Hepatocyte (in vitro differentiated cells): ENCODE data around the gene SSR3. TPM values are rescaled to one million over a fixed set of nuclear protein-coding genes. Genes with fewer than 3 reads are reported as not detected.

Experiments
- DNase-seq: peaks from one replicate; pipeline ENCODE4 v3.0.0-alpha.2; 2016; ENCODE audit warnings: low spot score
- H2AFZ ChIP-seq: fragments of 200-600 bp; sonication (generic); 2 replicates; pipeline ENCODE4 v1.6.0; 2016; ENCODE audit warnings: antibody characterized with exemption, mild to moderate bottlenecking
- H3K27ac ChIP-seq: fragments of 200-600 bp; sonication (generic); 2 replicates; pipeline ENCODE4 v1.5.1; 2016; ENCODE audit warnings: mild to moderate bottlenecking
- H3K27me3 ChIP-seq: fragments of 200-600 bp; sonication (generic); 2 replicates; pipeline ENCODE4 v1.6.1; 2016
- H3K36me3 ChIP-seq: fragments of 200-600 bp; sonication (generic); replicated peaks from 2 replicates; pipeline ENCODE4 v1.5.1; 2016; ENCODE audit warnings: low read depth; ENCODE audit not compliant: insufficient read depth
- H3K4me1 ChIP-seq: fragments of 200-600 bp; sonication (generic); 2 replicates; pipeline ENCODE4 v1.5.1; 2016; ENCODE audit warnings: mild to moderate bottlenecking, moderate library complexity; ENCODE audit not compliant: insufficient read depth
- H3K4me2 ChIP-seq: fragments of 200-600 bp; sonication (generic); 2 replicates; pipeline ENCODE4 v1.6.0; 2016
- H3K4me3 ChIP-seq: fragments of 200-600 bp; sonication (generic); 2 replicates; pipeline ENCODE4 v1.5.1; 2016; ENCODE audit warnings: mild to moderate bottlenecking
- H3K79me2 ChIP-seq: fragments of 200-600 bp; sonication (generic); 2 replicates; pipeline ENCODE4 v1.6.0; 2017; ENCODE audit warnings: mild to moderate bottlenecking
- H3K9me2 ChIP-seq: fragments of 200-600 bp; sonication (generic); replicated peaks from 2 replicates; pipeline ENCODE4 v1.6.0; 2017; ENCODE audit warnings: mild to moderate bottlenecking; ENCODE audit not compliant: insufficient read depth
- H3K9me3 ChIP-seq: fragments of 200-600 bp; sonication (generic); 2 replicates; pipeline ENCODE4 v1.5.1; 2016; ENCODE audit warnings: low read depth, mild to moderate bottlenecking
- H4K20me1 ChIP-seq: fragments of 200-600 bp; sonication (generic); 2 replicates; pipeline ENCODE4 v1.6.0; 2016; ENCODE audit warnings: mild to moderate bottlenecking; ENCODE audit not compliant: insufficient read depth, poor library complexity, severe bottlenecking
- CTCF ChIP-seq: fragments of 200-600 bp; sonication (generic); IDR thresholded peaks from 2 replicates; pipeline ENCODE4 v1.5.1; 2016; ENCODE audit warnings: antibody characterized with exemption, mild to moderate bottlenecking; ENCODE audit not compliant: poor library complexity
- EZH2 ChIP-seq: fragments of 200-600 bp; sonication (generic); IDR thresholded peaks from 2 replicates; pipeline ENCODE4 v1.6.1; 2016; ENCODE audit warnings: antibody characterized with exemption, mild to moderate bottlenecking, borderline replicate concordance
- EZH2phosphoT487 ChIP-seq: fragments of 200-600 bp; sonication (generic); IDR thresholded peaks from one replicate; pipeline ENCODE4 v1.6.1; 2018; ENCODE audit warnings: antibody characterized with exemption, mild to moderate bottlenecking, low read depth, moderate library complexity; ENCODE audit not compliant: unreplicated experiment, severe bottlenecking
- WGBS: methylation state at CpG from one replicate; pipeline ENCODE4 v1.1.6; 2016; ENCODE audit warnings: low lambda C conversion rate; ENCODE audit errors: missing lambda C conversion rate; 5-methylcytosine and 5-hydroxymethylcytosine counted together
- polyA plus RNA-seq: library from polyadenylated mRNA; unstranded; fragments of >200 nt; fragmentation: Nextera tagmentation; extraction: Ambion mirVana; gene quantifications from 2 replicates; pipeline ENCODE4 v1.2.1, GENCODE V29; 2016
- total RNA-seq: library from RNA; depleted of rRNA; stranded (reverse); fragments of >200 nt; gene quantifications from 2 replicates; pipeline ENCODE4 v1.2.3, GENCODE V29; 2014

Gene SSR3
- total and polyA plus RNA-seq, 2 experiments from 2014 or later, result 189 to 271 TPM

GRCh38 chr3:156561533-156561932 lies 6.6 kb upstream of the SSR3 start:
- Histone ChIP-seq H3K4me3 (no peak overlapping the region), H3K36me3 (no peaks in the 10 kb centered on the region), H3K79me2 (no peaks in the 10 kb centered on the region), H3K27me3 (no peaks in the 10 kb centered on the region), H3K4me2 (no peak overlapping the region), H3K27ac (no peak overlapping the region), H4K20me1 (no peaks in the 10 kb centered on the region), H3K9me2 (no peaks in the 10 kb centered on the region), H3K9me3 (no peaks in the 10 kb centered on the region), H2AFZ (no peak overlapping the region), H3K4me1 (no peaks in the 10 kb centered on the region)
- TF ChIP-seq EZH2phosphoT487 (no peak), CTCF (no peak), EZH2 (no peak)
- no peak for DNase-seq
- 79% methylated on average over 2 of the region's 2 CpGs for WGBS

GRCh38 chr3:156559321-156559720 lies 4.4 kb upstream of the SSR3 start:
- WGBS, result 61% methylated on average over 1 of the region's 1 CpG
- Histone ChIP-seq H3K4me2 (no peak overlapping the region), H3K4me1 (no peaks in the 10 kb centered on the region), H2AFZ (no peak overlapping the region), H3K9me3 (no peaks in the 10 kb centered on the region), H3K36me3 (no peaks in the 10 kb centered on the region), H3K27ac (no peak overlapping the region), H3K9me2 (no peaks in the 10 kb centered on the region), H3K79me2 (peaks cover 2% of the 10 kb centered on the region), H3K27me3 (no peaks in the 10 kb centered on the region), H4K20me1 (peaks cover 1% of the 10 kb centered on the region), H3K4me3 (no peak overlapping the region)
- no peak for DNase-seq
- TF ChIP-seq EZH2 (no peak), CTCF (no peak)

DNA sequence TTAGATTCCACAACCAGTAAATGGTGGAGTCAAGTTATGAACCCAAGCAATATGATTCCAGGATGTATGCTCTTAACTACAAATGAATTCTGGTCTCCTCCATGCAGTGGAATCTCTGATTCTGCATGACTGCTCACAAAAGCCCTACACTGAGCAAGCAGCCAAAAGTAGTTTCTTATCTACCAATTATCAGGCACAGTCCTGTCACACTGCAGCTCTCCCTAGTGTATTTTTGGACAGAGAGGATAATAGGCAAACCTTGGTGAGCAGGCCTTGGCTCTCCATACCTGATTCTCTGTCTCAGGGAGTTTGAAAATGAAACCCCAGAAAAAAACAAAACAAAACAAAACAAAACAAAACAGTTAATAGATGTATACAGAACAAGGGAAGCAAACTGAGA lies 3.5 kb upstream of the SSR3 start:
- TF ChIP-seq CTCF (no peak), EZH2phosphoT487 (no peak), EZH2 (no peak)
- Histone ChIP-seq H3K9me3 (no peaks in the 10 kb centered on the region), H3K4me2 (no peak overlapping the region), H3K4me3 (no peak overlapping the region), H2AFZ (no peak overlapping the region), H3K36me3 (no peaks in the 10 kb centered on the region), H3K27me3 (no peaks in the 10 kb centered on the region), H3K27ac (no peak overlapping the region), H4K20me1 (peaks cover 7% of the 10 kb centered on the region), H3K9me2 (no peaks in the 10 kb centered on the region), H3K4me1 (peaks cover 4% of the 10 kb centered on the region), H3K79me2 (peaks cover 12% of the 10 kb centered on the region)
- no peak for DNase-seq

DNA sequence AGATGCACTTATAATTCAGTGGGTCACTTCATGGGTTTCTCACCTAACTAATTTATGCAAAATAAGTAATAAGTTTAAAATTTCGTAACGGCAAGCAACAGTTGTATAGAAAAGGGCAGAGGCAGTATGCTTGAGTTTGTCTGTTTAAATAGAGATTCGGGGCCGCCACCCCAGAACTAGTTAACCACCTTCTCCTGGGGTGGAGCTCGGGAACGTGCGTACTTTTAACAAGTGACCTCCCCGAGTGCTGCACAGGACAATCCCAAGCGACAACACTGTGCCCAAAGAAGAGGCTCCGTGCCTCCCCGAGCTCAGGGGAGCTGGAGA lies 439 bp downstream of the SSR3 start:
- Histone ChIP-seq H3K27me3 (no peaks in the 10 kb centered on the region), H3K4me2 (peak overlapping the region; percentile 78), H4K20me1 (peaks cover 23% of the 10 kb centered on the region), H2AFZ (peak overlapping the region; percentile 46), H3K27ac (peak overlapping the region; percentile 90), H3K36me3 (no peaks in the 10 kb centered on the region), H3K4me3 (peak overlapping the region; percentile 54), H3K9me3 (no peaks in the 10 kb centered on the region), H3K4me1 (peaks cover 17% of the 10 kb centered on the region), H3K79me2 (peaks cover 51% of the 10 kb centered on the region), H3K9me2 (no peaks in the 10 kb centered on the region)
- DNase-seq, result no peak
- no peak for TF ChIP-seq EZH2
- WGBS, result under 1% methylated on average over 11 of the region's 11 CpGs
